Measurements from ENCODE around the gene GNAT1.

- TF ChIP-seq POLR2A (IDR thresholded peaks at IDR 0.05) (no peak), CTCF (IDR thresholded peaks at IDR 0.05) (no peak)
These were observed 4.3 kb downstream of the GNAT1 start for GRCh38 chr3:50195501-50196252.
